ENCODE results near the gene CDK6.
A peak's percentile ranks its signal among the peaks of the same experiment; 100 is the strongest.

CDK6 gene

DNA sequence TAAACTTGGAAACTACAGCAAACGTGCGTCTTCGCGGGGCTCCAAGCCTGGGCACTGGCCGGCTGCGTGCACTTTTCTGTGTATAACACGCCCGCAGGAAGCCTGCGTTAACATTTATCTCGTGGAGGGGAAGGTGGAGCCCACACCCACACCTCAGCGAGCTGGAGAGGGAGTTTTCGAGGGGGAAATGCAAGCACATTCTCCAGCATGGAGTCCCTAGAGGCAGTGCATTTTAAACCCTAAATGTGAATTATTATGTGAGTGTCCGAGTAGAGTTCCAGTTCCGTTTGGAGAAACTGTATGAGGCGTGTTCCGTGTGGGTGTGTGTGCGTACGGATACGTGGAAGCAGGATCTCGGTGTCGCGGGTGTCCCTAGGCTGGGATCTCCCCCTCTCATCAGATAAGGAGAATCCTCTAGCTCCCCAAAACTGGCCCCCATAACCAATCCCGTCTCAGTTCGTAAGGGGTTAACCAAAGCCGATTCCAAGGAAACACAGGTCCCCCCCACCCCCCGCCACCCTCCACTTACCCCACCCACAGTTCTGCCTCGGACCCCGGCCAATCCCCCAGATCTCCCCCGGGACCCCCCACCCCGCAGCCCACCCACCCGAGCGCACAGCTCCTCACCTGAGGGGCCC lies 403 bp downstream of the CDK6 start:
- H3K79me2 ChIP-seq (ENCODE audit: insufficient read depth, low read length), result peaks cover 100% of the 10 kb centered on the region
- peak; percentile 2; the same call in 2 of the 3 replicates for ATAC-seq (ENCODE audit: insufficient read depth, low read depth)

DNA sequence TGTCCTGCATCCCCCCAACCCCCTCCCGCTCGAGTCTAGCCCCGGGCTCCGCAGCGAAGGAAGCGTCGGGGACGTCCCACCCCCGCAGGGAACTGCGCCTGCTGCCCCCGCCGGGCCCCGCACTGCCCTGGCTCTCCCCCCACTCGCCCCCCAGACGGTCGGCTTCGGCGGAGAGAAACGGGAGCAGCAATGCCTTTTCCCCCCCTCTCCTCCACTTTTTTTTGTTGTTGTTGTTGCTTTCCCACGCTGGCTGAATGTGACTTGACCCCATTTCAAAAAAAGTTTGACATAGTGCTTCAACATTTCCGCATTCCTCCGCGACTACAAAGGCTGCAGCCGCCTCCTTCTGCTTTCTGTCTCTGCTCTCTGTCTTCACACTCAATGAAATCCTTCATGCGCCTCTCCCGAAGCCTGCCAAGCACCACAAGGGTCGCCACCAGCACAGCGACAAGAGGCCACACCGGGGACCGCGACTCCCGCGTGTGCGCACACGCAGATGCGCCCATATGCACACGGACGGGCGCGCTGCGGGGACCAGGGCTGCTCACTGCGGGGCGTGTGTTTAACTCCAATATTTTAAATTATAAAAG lies 1.0 kb downstream of the CDK6 start:
- Histone ChIP-seq H3K27ac (ENCODE audit: low read length) (peak overlapping the region; percentile 94), H3K4me3 (ENCODE audit: low read depth in 1 of 2, low read length in 2 of 2) (peak overlapping the region; percentile 40 to 71), H3K4me1 (ENCODE audit: insufficient read depth, low read length) (peaks cover 46% of the 10 kb centered on the region), H3K9ac (ENCODE audit: low read depth, low read length) (peak overlapping the region; percentile 73), H3K36me3 (ENCODE audit: insufficient read depth, low read length) (peaks cover 32% of the 10 kb centered on the region), H3K4me2 (ENCODE audit: insufficient read depth, low read length) (peak overlapping the region; percentile 68), H2AFZ (ENCODE audit: low read depth, low read length) (peak overlapping the region; percentile 51), H3K9me3 (ENCODE audit: insufficient read depth, low read length, severe bottlenecking) (no peaks in the 10 kb centered on the region), H3K27me3 (ENCODE audit: insufficient read depth, low read length, poor library complexity) (no peaks in the 10 kb centered on the region), H3K79me2 (ENCODE audit: insufficient read depth, low read length) (peaks cover 100% of the 10 kb centered on the region), H4K20me1 (ENCODE audit: insufficient read depth, low read length) (peaks cover 15% of the 10 kb centered on the region; the same call in 1 of the 2 replicates)
- no peak for TF ChIP-seq CTCF (IDR thresholded peaks at IDR 0.05; ENCODE audit: borderline replicate concordance, extremely low read depth, low read length, poor library complexity, severe bottlenecking)
- TF ChIP-seq EZH2 (IDR thresholded peaks at IDR 0.05; ENCODE audit: borderline replicate concordance, low read depth, low read length, severe bottlenecking), result no peak
- ATAC-seq (ENCODE audit: insufficient read depth, low read depth) (peak; percentile 13), DNase-seq (peak; percentile 77)

More for the DNA sequence above, 403 bp downstream of the CDK6 start:
- TF ChIP-seq EZH2 (IDR thresholded peaks at IDR 0.05; ENCODE audit: borderline replicate concordance, low read depth, low read length, severe bottlenecking), result no peak
- peak; percentile 15 for TF ChIP-seq CTCF (IDR thresholded peaks at IDR 0.05; ENCODE audit: borderline replicate concordance, extremely low read depth, low read length, poor library complexity, severe bottlenecking)
- Histone ChIP-seq H4K20me1 (ENCODE audit: insufficient read depth, low read length) (peaks cover 9% of the 10 kb centered on the region; the same call in 1 of the 2 replicates), H3K27ac (ENCODE audit: low read length) (peak overlapping the region; percentile 94), H3K4me2 (ENCODE audit: insufficient read depth, low read length) (peak overlapping the region; percentile 68), H3K9me3 (ENCODE audit: insufficient read depth, low read length, severe bottlenecking) (no peaks in the 10 kb centered on the region), H3K36me3 (ENCODE audit: insufficient read depth, low read length) (peaks cover 26% of the 10 kb centered on the region), H3K9ac (ENCODE audit: low read depth, low read length) (peak overlapping the region; percentile 73), H3K4me3 (ENCODE audit: low read depth in 1 of 2, low read length in 2 of 2) (peak overlapping the region; percentile 40 to 71), H3K27me3 (ENCODE audit: insufficient read depth, low read length, poor library complexity) (no peaks in the 10 kb centered on the region), H2AFZ (ENCODE audit: low read depth, low read length) (peak overlapping the region; percentile 51), H3K4me1 (ENCODE audit: insufficient read depth, low read length) (peaks cover 46% of the 10 kb centered on the region)
- DNase-seq, result peak; percentile 57

- no peak for DNase-seq
- Histone ChIP-seq H4K20me1 (ENCODE audit: insufficient read depth, low read length) (peaks cover 21% of the 10 kb centered on the region; the same call in 1 of the 2 replicates), H3K4me2 (ENCODE audit: insufficient read depth, low read length) (peak overlapping the region; percentile 68), H3K36me3 (ENCODE audit: insufficient read depth, low read length) (peaks cover 39% of the 10 kb centered on the region), H2AFZ (ENCODE audit: low read depth, low read length) (peak overlapping the region; percentile 31; the same call in 1 of the 2 replicates), H3K4me1 (ENCODE audit: insufficient read depth, low read length) (peaks cover 46% of the 10 kb centered on the region), H3K9me3 (ENCODE audit: insufficient read depth, low read length, severe bottlenecking) (no peaks in the 10 kb centered on the region), H3K27ac (ENCODE audit: low read length) (peak overlapping the region; percentile 94), H3K79me2 (ENCODE audit: insufficient read depth, low read length) (peaks cover 100% of the 10 kb centered on the region), H3K27me3 (ENCODE audit: insufficient read depth, low read length, poor library complexity) (no peaks in the 10 kb centered on the region), H3K4me3 (ENCODE audit: low read depth in 1 of 2, low read length in 2 of 2) (peak overlapping the region; percentile 40 to 71), H3K9ac (ENCODE audit: low read depth, low read length) (peak overlapping the region; percentile 73)
- TF ChIP-seq EZH2 (IDR thresholded peaks at IDR 0.05; ENCODE audit: borderline replicate concordance, low read depth, low read length, severe bottlenecking), result no peak
- TF ChIP-seq CTCF (IDR thresholded peaks at IDR 0.05; ENCODE audit: borderline replicate concordance, extremely low read depth, low read length, poor library complexity, severe bottlenecking), result no peak
- ATAC-seq (ENCODE audit: insufficient read depth, low read depth), result no peak
Measured at GRCh38 chr7:92834507-92835260, 1.7 kb downstream of the CDK6 start.
